Measurements from ENCODE around the gene FANCG.

The FANCG gene

DNA sequence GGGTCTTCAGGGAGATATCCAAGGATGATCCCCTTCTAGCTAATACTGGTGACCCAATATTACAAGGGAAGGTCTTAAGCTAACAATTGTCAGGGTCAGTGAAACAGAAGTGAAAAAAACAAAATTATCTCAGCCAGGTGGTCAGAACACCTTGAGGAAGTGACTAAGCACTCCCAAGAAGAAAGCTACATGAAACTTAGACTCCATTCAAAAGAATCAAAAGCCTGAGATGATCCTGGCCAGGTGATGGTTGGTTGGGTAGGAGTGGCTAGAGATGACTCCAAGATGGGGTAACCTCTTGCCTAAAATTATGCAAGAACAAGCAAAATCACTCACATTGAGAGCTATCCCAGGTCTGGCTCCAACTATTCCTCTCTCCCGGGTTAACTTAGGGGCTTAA lies 12.7 kb downstream of the FANCG start:
- no peak overlapping the region for H3K27ac ChIP-seq (ENCODE audit: poor library complexity, severe bottlenecking)
- no peaks in the 10 kb centered on the region for H3K27me3 ChIP-seq (ENCODE audit: insufficient read depth, poor library complexity, severe bottlenecking)
- H3K36me3 ChIP-seq (ENCODE audit: low read depth), result peaks cover 86% of the 10 kb centered on the region
- H3K9me3 ChIP-seq (ENCODE audit: severe bottlenecking), result no peaks in the 10 kb centered on the region
- H3K4me3 ChIP-seq (ENCODE audit: severe bottlenecking), result no peak overlapping the region
- DNase-seq (ENCODE audit: low spot score) (no peak), ATAC-seq (ENCODE audit: low read depth) (peak; percentile 3; the same call in 1 of the 3 replicates)
- no peak for TF ChIP-seq CTCF (IDR thresholded peaks at IDR 0.05; ENCODE audit: poor library complexity, severe bottlenecking)
- H3K4me1 ChIP-seq (ENCODE audit: insufficient read depth, poor library complexity, severe bottlenecking), result peaks cover 13% of the 10 kb centered on the region

GRCh38 chr9:35060548-35061207 lies 19.1 kb downstream of the FANCG start:
- DNase-seq (ENCODE audit: low spot score), result no peak
- H3K36me3 ChIP-seq (ENCODE audit: low read depth), result peaks cover 100% of the 10 kb centered on the region
- H3K27ac ChIP-seq (ENCODE audit: poor library complexity, severe bottlenecking), result no peak overlapping the region
- H3K4me1 ChIP-seq (ENCODE audit: insufficient read depth, poor library complexity, severe bottlenecking), result no peaks in the 10 kb centered on the region
- no peaks in the 10 kb centered on the region for H3K9me3 ChIP-seq (ENCODE audit: severe bottlenecking)
- no peak overlapping the region for H3K4me3 ChIP-seq (ENCODE audit: severe bottlenecking)
- no peak for TF ChIP-seq CTCF (IDR thresholded peaks at IDR 0.05; ENCODE audit: poor library complexity, severe bottlenecking)
- no peak for ATAC-seq (ENCODE audit: low read depth)
- H3K27me3 ChIP-seq (ENCODE audit: insufficient read depth, poor library complexity, severe bottlenecking), result no peaks in the 10 kb centered on the region

DNA sequence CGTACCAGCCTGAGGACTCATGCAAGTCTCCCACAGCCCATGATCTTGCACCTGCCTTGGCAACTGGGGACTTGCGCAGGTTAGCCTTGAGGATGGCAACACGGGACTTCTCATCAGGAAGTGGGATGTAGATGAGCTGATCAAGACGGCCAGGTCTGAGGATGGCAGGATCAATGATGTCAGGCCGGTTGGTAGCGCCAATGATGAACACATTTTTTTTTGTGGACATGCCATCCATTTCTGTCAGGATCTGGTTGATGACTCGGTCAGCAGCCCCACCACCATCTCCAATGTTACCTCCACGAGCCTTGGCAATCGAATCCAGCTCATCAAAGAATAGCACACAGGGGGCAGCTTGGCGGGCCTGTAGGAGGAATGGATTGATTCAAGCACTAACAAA lies 20.3 kb downstream of the FANCG start:
- ATAC-seq (ENCODE audit: low read depth), result no peak
- DNase-seq (ENCODE audit: low spot score), result no peak

GRCh38 chr9:35057271-35057620 lies 22.5 kb downstream of the FANCG start:
- peaks cover 76% of the 10 kb centered on the region for H3K36me3 ChIP-seq (ENCODE audit: low read depth)
- H3K9me3 ChIP-seq (ENCODE audit: severe bottlenecking), result no peaks in the 10 kb centered on the region
- DNase-seq (ENCODE audit: low spot score), result no peak
- no peak for TF ChIP-seq CTCF (IDR thresholded peaks at IDR 0.05; ENCODE audit: poor library complexity, severe bottlenecking)
- ATAC-seq (ENCODE audit: low read depth), result no peak
- H3K4me1 ChIP-seq (ENCODE audit: insufficient read depth, poor library complexity, severe bottlenecking), result no peaks in the 10 kb centered on the region
- H3K4me3 ChIP-seq (ENCODE audit: severe bottlenecking), result no peak overlapping the region
- no peak overlapping the region for H3K27ac ChIP-seq (ENCODE audit: poor library complexity, severe bottlenecking)
- H3K27me3 ChIP-seq (ENCODE audit: insufficient read depth, poor library complexity, severe bottlenecking), result no peaks in the 10 kb centered on the region

More for the DNA sequence above, 20.3 kb downstream of the FANCG start:
- H3K4me1 ChIP-seq (ENCODE audit: insufficient read depth, poor library complexity, severe bottlenecking), result no peaks in the 10 kb centered on the region
- no peak for TF ChIP-seq CTCF (IDR thresholded peaks at IDR 0.05; ENCODE audit: poor library complexity, severe bottlenecking)
- no peak overlapping the region for H3K27ac ChIP-seq (ENCODE audit: poor library complexity, severe bottlenecking)
- no peaks in the 10 kb centered on the region for H3K27me3 ChIP-seq (ENCODE audit: insufficient read depth, poor library complexity, severe bottlenecking)
- H3K9me3 ChIP-seq (ENCODE audit: severe bottlenecking), result no peaks in the 10 kb centered on the region
- no peak overlapping the region for H3K4me3 ChIP-seq (ENCODE audit: severe bottlenecking)
- peaks cover 93% of the 10 kb centered on the region for H3K36me3 ChIP-seq (ENCODE audit: low read depth)

DNA sequence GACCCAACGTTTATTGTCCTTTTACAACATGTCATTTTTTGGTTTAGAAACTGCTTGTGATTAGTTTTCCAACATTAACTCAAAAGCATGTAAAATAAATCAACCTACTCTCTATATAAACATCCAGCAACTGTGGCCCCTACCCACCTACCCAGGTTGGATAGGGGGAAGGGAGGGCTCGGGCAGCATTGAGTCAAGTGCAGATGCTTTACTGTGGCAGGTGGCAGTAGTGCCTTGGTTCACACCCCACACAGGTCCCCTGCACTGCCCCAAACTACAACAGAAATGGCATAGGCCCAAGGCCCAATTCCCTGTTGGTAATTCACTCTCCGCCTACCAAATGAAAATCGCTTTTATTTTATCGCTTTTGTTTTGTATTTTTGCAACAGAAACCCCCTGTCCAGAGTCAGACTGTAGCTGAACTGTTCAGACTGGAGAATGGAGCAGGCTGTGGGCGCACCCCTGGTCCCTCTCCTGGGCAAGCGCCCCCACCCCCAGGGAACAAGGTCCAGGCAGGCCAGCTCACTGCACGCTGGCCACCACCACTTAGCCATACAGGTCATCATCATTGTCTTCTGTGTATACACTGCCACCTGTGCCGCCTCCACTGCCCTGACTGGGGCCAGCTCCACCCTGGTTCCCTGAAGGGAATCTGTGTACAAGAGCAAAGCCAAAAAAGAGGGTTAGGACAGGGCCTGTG lies 23.0 kb downstream of the FANCG start:
- H3K27me3 ChIP-seq (ENCODE audit: insufficient read depth, poor library complexity, severe bottlenecking), result no peaks in the 10 kb centered on the region
- no peak overlapping the region for H3K27ac ChIP-seq (ENCODE audit: poor library complexity, severe bottlenecking)
- no peak for DNase-seq (ENCODE audit: low spot score)
- no peaks in the 10 kb centered on the region for H3K4me1 ChIP-seq (ENCODE audit: insufficient read depth, poor library complexity, severe bottlenecking)
- H3K36me3 ChIP-seq (ENCODE audit: low read depth), result peaks cover 71% of the 10 kb centered on the region
- H3K4me3 ChIP-seq (ENCODE audit: severe bottlenecking), result no peak overlapping the region
- 0 out of 3 replicates have a peak, but pooled peaks have one; percentile 8 for ATAC-seq (ENCODE audit: low read depth)
- no peak for TF ChIP-seq CTCF (IDR thresholded peaks at IDR 0.05; ENCODE audit: poor library complexity, severe bottlenecking)
- H3K9me3 ChIP-seq (ENCODE audit: severe bottlenecking), result no peaks in the 10 kb centered on the region

All from RWPE2 (cell line).